Fibroblast of lung (primary cell): ENCODE data around the gene NFAM1. TPM values are rescaled to one million over a fixed set of nuclear protein-coding genes. Genes with fewer than 3 reads are reported as not detected.

Experiments
- DNase-seq, 2 donors: peaks; one replicate each; pipeline versions ENCODE4 v3.0.0 to v3.0.0-alpha.2; 2010; ENCODE audit warnings: low read depth in 2 of 2
- H2AFZ ChIP-seq: 2 replicates; pipeline ENCODE4 v1.5.1; 2012; ENCODE audit warnings: low read length, control low read depth, inconsistent platforms
- H3K27ac ChIP-seq: 2 replicates; pipeline ENCODE4 v1.5.1; 2011; ENCODE audit warnings: low read length, control low read depth; ENCODE audit not compliant: insufficient read depth
- H3K27me3 ChIP-seq: 2 replicates; pipeline ENCODE4 v1.5.1; 2011; ENCODE audit warnings: mild to moderate bottlenecking, low read length; ENCODE audit not compliant: control insufficient read depth, insufficient read depth
- H3K36me3 ChIP-seq: 2 replicates; pipeline ENCODE4 v1.5.1; 2011; ENCODE audit warnings: low read length; ENCODE audit not compliant: control insufficient read depth, insufficient read depth
- H3K4me1 ChIP-seq: 2 replicates; pipeline ENCODE4 v1.5.1; 2011; ENCODE audit warnings: low read length; ENCODE audit not compliant: control insufficient read depth, insufficient read depth; ENCODE audit errors: extremely low read depth
- H3K4me2 ChIP-seq: 2 replicates; pipeline ENCODE4 v1.5.1; 2011; ENCODE audit warnings: low read length, control low read depth; ENCODE audit not compliant: insufficient read depth; ENCODE audit errors: extremely low read depth
- H3K4me3 ChIP-seq, 4 experiments: fragments of 200-600 bp in 1 of 4; sonication (generic) in 1 of 4; replicated peaks in 1 of 4; 2 replicates each; pipeline ENCODE4 v1.5.1; 2011 to 2016; ENCODE audit warnings: low read length in 4 of 4, low read depth in 3 of 4, mild to moderate bottlenecking in 3 of 4, control low read depth in 2 of 4, inconsistent platforms in 1 of 4, mixed read lengths in 1 of 4; ENCODE audit not compliant: insufficient read depth in 1 of 4; ENCODE audit errors: control extremely low read depth in 1 of 4
- H3K79me2 ChIP-seq: 2 replicates; pipeline ENCODE4 v1.5.1; 2012; ENCODE audit warnings: mild to moderate bottlenecking, low read length, inconsistent platforms; ENCODE audit not compliant: control insufficient read depth, insufficient read depth
- H3K9ac ChIP-seq: 2 replicates; pipeline ENCODE4 v1.5.1; 2011; ENCODE audit warnings: mild to moderate bottlenecking, low read length, control low read depth; ENCODE audit not compliant: insufficient read depth
- H3K9me3 ChIP-seq: 2 replicates; pipeline ENCODE4 v1.5.1; 2012; ENCODE audit warnings: low read depth, low read length; ENCODE audit not compliant: control insufficient read depth, insufficient read depth
- H4K20me1 ChIP-seq: 2 replicates; pipeline ENCODE4 v1.5.1; 2011; ENCODE audit warnings: low read length; ENCODE audit not compliant: control insufficient read depth, insufficient read depth; ENCODE audit errors: extremely low read depth
- EZH2 ChIP-seq: IDR thresholded peaks from 2 replicates; pipeline ENCODE4 v1.5.1; 2012; ENCODE audit warnings: low read length, control low read depth, mild to moderate bottlenecking; ENCODE audit errors: missing control alignments
- polyA plus RNA-seq, 2 donors: library from polyadenylated mRNA; depleted of rRNA in 1 of 2; stranded (reverse) in 1 of 2; unstranded in 1 of 2; fragments of >200 nt; gene quantifications; 2 replicates each; pipeline ENCODE4 v1.2.1, GENCODE V29; 2011 to 2012; ENCODE audit warnings: missing spikeins in 1 of 2
- total RNA-seq: library from RNA; depleted of rRNA; stranded (reverse); fragments of >200 nt; gene quantifications from 2 replicates; pipeline ENCODE4 v1.2.1, GENCODE V29; 2014
- TF ChIP-seq, protein P1 (sequence below), 2 donors: IDR thresholded peaks in 1 of 2; conservative IDR thresholded peaks in 1 of 2; 1 replicate in 1 of 2; 2 replicates in 1 of 2; pipeline ENCODE4 v1.5.1; 2011 to 2012; ENCODE audit warnings: low read length in 2 of 2, control low read depth in 1 of 2, inconsistent platforms in 1 of 2, low read depth in 1 of 2, mild to moderate bottlenecking in 1 of 2

NFAM1 gene
- total and polyA plus RNA-seq, 2 donors (not counting 1 experiment from before 2014, with no cell fraction given), result 0.17 TPM; not detected in 1

DNA sequence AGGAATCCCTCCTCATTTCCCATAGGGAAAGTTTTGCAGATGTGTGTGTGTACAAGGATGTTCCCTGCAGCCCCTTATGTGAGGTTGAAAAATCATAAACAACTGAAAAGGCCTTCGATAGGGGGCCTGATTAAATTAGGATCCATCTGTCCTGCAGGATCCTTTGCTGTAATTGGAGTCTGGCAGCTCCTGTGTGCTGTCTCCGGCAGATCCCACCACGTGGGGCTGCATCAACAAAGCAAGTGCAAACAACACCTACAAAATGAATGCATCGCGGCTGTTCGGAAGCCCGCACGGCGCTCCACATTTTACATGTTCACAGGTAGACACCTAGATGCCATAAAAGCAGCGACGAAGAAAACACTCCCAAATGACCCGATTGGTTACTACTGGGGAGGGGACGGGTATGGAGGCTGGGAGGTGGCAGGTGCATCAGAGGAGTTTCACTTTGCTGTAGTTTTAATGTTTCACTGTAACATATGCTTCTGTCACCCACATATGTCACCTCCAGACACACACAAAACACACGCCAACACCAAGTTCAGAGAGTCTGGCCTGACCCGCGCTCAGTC lies 52.2 kb downstream of the NFAM1 start:
- TF ChIP-seq, protein P1, sequence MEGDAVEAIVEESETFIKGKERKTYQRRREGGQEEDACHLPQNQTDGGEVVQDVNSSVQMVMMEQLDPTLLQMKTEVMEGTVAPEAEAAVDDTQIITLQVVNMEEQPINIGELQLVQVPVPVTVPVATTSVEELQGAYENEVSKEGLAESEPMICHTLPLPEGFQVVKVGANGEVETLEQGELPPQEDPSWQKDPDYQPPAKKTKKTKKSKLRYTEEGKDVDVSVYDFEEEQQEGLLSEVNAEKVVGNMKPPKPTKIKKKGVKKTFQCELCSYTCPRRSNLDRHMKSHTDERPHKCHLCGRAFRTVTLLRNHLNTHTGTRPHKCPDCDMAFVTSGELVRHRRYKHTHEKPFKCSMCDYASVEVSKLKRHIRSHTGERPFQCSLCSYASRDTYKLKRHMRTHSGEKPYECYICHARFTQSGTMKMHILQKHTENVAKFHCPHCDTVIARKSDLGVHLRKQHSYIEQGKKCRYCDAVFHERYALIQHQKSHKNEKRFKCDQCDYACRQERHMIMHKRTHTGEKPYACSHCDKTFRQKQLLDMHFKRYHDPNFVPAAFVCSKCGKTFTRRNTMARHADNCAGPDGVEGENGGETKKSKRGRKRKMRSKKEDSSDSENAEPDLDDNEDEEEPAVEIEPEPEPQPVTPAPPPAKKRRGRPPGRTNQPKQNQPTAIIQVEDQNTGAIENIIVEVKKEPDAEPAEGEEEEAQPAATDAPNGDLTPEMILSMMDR (conservative IDR thresholded peaks at IDR 0.05 in 1 of 2, IDR thresholded peaks at IDR 0.05 in 1 of 2; ENCODE audit: low read depth in 1 of 2, low read length in 2 of 2), result no peak
- no peak for TF ChIP-seq EZH2
- Histone ChIP-seq H3K36me3 (no peaks in the 10 kb centered on the region), H3K79me2 (no peaks in the 10 kb centered on the region), H4K20me1 (no peaks in the 10 kb centered on the region), H3K9ac (no peak overlapping the region), H3K4me2 (no peak overlapping the region), H3K27ac (no peak overlapping the region), H3K27me3 (peaks cover 4% of the 10 kb centered on the region), H2AFZ (no peak overlapping the region), H3K4me3 (no peak overlapping the region), H3K9me3 (no peaks in the 10 kb centered on the region), H3K4me1 (peaks cover 2% of the 10 kb centered on the region)
- DNase-seq, result no peak

DNA sequence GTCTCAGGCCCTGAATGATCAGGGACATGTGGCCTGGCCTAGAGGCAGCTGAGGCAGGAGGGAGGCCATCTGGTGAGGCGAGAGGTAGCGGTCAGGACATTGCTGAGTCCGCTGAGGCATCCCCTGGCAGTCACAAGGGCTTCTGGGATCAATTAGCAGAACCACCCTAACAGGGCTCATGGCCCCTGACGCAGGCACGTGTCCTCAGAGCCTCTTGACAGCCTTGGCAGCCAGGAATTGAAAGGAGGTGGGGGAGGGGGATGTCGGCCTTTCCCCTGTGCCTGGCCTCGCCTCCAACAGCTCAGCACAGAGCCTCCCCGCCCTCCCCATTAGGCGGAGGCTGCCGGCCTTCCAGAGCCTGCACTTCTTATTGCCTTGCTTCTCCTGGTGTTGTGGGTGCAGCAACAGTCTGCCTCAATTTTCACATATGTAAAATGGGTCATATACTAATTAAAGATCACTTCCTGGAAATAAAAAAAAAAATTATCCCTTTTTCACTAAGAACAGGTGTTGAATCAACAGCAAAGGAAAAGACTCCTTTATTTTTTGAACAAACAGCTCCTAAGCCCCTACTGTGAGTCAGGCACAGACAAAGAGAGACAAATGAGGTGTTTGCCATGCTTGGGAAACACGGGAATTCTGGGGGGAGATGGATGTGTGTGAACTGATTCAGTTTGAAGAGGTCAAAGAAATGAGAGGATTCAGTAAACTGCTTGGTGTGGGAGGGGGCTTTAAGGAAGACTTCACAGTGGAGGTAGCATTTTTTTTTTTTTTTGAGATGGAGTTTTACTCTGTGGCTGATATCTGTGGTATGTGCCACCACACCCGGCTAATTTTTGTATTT lies 55.3 kb downstream of the NFAM1 start:
- no peaks in the 10 kb centered on the region for H3K79me2 ChIP-seq
- no peaks in the 10 kb centered on the region for H3K9me3 ChIP-seq
- H3K36me3 ChIP-seq, result no peaks in the 10 kb centered on the region
- H3K4me2 ChIP-seq, result peak overlapping the region; percentile 44
- no peak overlapping the region for H2AFZ ChIP-seq
- H3K4me1 ChIP-seq, result peaks cover 2% of the 10 kb centered on the region
- H3K9ac ChIP-seq, result no peak overlapping the region
- DNase-seq, result peak; percentile 20 to 89
- H3K4me3 ChIP-seq, result no peak overlapping the region
- no peaks in the 10 kb centered on the region for H4K20me1 ChIP-seq
- no peak for TF ChIP-seq EZH2
- TF ChIP-seq, protein P1 (conservative IDR thresholded peaks at IDR 0.05 in 1 of 2, IDR thresholded peaks at IDR 0.05 in 1 of 2; ENCODE audit: low read depth in 1 of 2, low read length in 2 of 2), result no peak
- no peaks in the 10 kb centered on the region for H3K27me3 ChIP-seq
- no peak overlapping the region for H3K27ac ChIP-seq

DNA sequence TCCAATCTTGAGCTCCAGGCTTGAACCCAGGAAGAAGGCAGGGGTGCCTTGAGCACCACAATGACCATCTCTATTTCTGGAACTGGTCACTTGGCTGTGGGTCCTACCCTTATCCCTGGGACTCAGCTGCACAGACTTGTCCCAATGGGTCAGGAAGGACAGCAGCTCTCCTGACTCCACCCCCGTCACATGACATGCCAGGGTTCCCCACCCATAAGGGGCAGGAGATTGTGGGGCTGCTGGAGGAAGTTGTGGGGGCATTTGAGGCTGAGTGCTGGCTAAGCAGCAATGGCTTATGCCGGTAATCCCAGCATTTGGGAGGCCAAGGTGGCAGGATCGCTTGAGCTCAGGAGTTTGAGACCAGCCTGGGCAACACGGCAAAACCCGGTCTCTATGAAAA lies 56.2 kb downstream of the NFAM1 start:
- DNase-seq, result no peak
- H3K4me1 ChIP-seq, result peaks cover 2% of the 10 kb centered on the region
- H3K4me2 ChIP-seq, result no peak overlapping the region
- no peak for TF ChIP-seq EZH2
- TF ChIP-seq, protein P1 (conservative IDR thresholded peaks at IDR 0.05 in 1 of 2, IDR thresholded peaks at IDR 0.05 in 1 of 2; ENCODE audit: low read depth in 1 of 2, low read length in 2 of 2), result no peak
- H3K27ac ChIP-seq, result no peak overlapping the region
- H3K27me3 ChIP-seq, result peaks cover under 1% of the 10 kb centered on the region
- no peaks in the 10 kb centered on the region for H3K36me3 ChIP-seq
- no peak overlapping the region for H3K4me3 ChIP-seq
- no peak overlapping the region for H3K9ac ChIP-seq
- H3K9me3 ChIP-seq, result no peaks in the 10 kb centered on the region
- H2AFZ ChIP-seq, result no peak overlapping the region
- no peaks in the 10 kb centered on the region for H4K20me1 ChIP-seq
- no peaks in the 10 kb centered on the region for H3K79me2 ChIP-seq
